H9 (cell line): Measurements from ENCODE around the gene FAM53B. TPM values are rescaled to one million over a fixed set of nuclear protein-coding genes. Genes with fewer than 3 reads are reported as not detected.

ENCODE experiments used
- DNase-seq: peaks from one replicate; pipeline ENCODE4 v3.0.0-alpha.2; 2017
- H2AFZ ChIP-seq: one replicate; pipeline ENCODE4 v1.6.1; 2013; ENCODE audit warnings: mild to moderate bottlenecking, low read length, control low read depth, moderate library complexity
- H2AK5ac ChIP-seq: 2 replicates; pipeline ENCODE4 v1.6.1; 2013; ENCODE audit warnings: low read length, control low read depth, mixed read lengths; ENCODE audit not compliant: insufficient read length
- H2BK120ac ChIP-seq: one replicate; pipeline ENCODE4 v1.6.1; 2013; ENCODE audit warnings: low read depth, mild to moderate bottlenecking, low read length, control low read depth, inconsistent platforms; ENCODE audit not compliant: poor library complexity, severe bottlenecking
- H2BK12ac ChIP-seq: 2 replicates; pipeline ENCODE4 v1.6.1; 2013; ENCODE audit warnings: low read length, control low read depth, mixed read lengths, low read depth; ENCODE audit not compliant: insufficient read length
- H2BK15ac ChIP-seq: 2 replicates; pipeline ENCODE4 v1.6.1; 2013; ENCODE audit warnings: low read depth, low read length, control low read depth
- H2BK20ac ChIP-seq: one replicate; pipeline ENCODE4 v1.6.1; 2013; ENCODE audit warnings: low read depth, mild to moderate bottlenecking, low read length, control low read depth, inconsistent platforms; ENCODE audit not compliant: poor library complexity, severe bottlenecking
- H2BK5ac ChIP-seq: 2 replicates; pipeline ENCODE4 v1.6.1; 2013; ENCODE audit warnings: low read length, control low read depth, mixed read lengths; ENCODE audit not compliant: insufficient read length
- H3K14ac ChIP-seq: 2 replicates; pipeline ENCODE4 v1.6.1; 2013; ENCODE audit warnings: low read length, control low read depth; ENCODE audit not compliant: insufficient read depth
- H3K18ac ChIP-seq: 2 replicates; pipeline ENCODE4 v1.6.1; 2013; ENCODE audit warnings: low read depth, mild to moderate bottlenecking, mixed read lengths, low read length, control low read depth; ENCODE audit not compliant: insufficient read length
- H3K23ac ChIP-seq: 2 replicates; pipeline ENCODE4 v1.6.1; 2013; ENCODE audit warnings: low read length, control low read depth, mixed read lengths, low read depth; ENCODE audit not compliant: insufficient read length
- H3K23me2 ChIP-seq: 2 replicates; pipeline ENCODE4 v1.6.1; 2013; ENCODE audit warnings: low read depth, mild to moderate bottlenecking, mixed read lengths, low read length, control low read depth; ENCODE audit not compliant: insufficient read length, poor library complexity, severe bottlenecking
- H3K27ac ChIP-seq: 2 replicates; pipeline ENCODE4 v1.5.1; 2013; ENCODE audit warnings: low read length, control low read depth, mixed read lengths, low read depth; ENCODE audit not compliant: insufficient read length
- H3K27me3 ChIP-seq: 2 replicates; pipeline ENCODE4 v1.6.1; 2013; ENCODE audit warnings: low read length, control low read depth, inconsistent platforms; ENCODE audit not compliant: insufficient read depth
- H3K4ac ChIP-seq: 2 replicates; pipeline ENCODE4 v1.6.1; 2013; ENCODE audit warnings: low read depth, mild to moderate bottlenecking, control low read depth, inconsistent platforms, low read length, moderate library complexity
- H3K4me1 ChIP-seq: 2 replicates; pipeline ENCODE4 v1.6.1; 2013; ENCODE audit warnings: low read length, control low read depth, inconsistent platforms; ENCODE audit not compliant: insufficient read depth
- H3K4me2 ChIP-seq: 2 replicates; pipeline ENCODE4 v1.6.1; 2013; ENCODE audit warnings: low read length, control low read depth, mixed read lengths; ENCODE audit not compliant: insufficient read length, insufficient read depth
- H3K56ac ChIP-seq: 2 replicates; pipeline ENCODE4 v1.6.1; 2013; ENCODE audit warnings: low read depth, mild to moderate bottlenecking, mixed read lengths, low read length, control low read depth; ENCODE audit not compliant: insufficient read length
- H3K79me1 ChIP-seq: 2 replicates; pipeline ENCODE4 v1.6.1; 2013; ENCODE audit warnings: low read depth, mild to moderate bottlenecking, moderate library complexity, low read length, control low read depth, inconsistent platforms; ENCODE audit not compliant: insufficient read depth, poor library complexity, severe bottlenecking
- H3K79me2 ChIP-seq: 2 replicates; pipeline ENCODE4 v1.6.1; 2013; ENCODE audit warnings: low read length, control low read depth, inconsistent platforms; ENCODE audit not compliant: insufficient read depth
- H3K9ac ChIP-seq: 2 replicates; pipeline ENCODE4 v1.6.1; 2013; ENCODE audit warnings: low read length, control low read depth, mixed read lengths; ENCODE audit not compliant: insufficient read length; ENCODE audit errors: extremely low read depth
- H3K9me3 ChIP-seq: one replicate; pipeline ENCODE4 v1.6.1; 2013; ENCODE audit warnings: low read depth, low read length, inconsistent platforms; ENCODE audit not compliant: control insufficient read depth
- H3T11ph ChIP-seq: one replicate; pipeline ENCODE4 v1.6.1; 2013; ENCODE audit warnings: mild to moderate bottlenecking, low read length, control low read depth, inconsistent platforms
- H4K20me1 ChIP-seq: one replicate; pipeline ENCODE4 v1.6.1; 2013; ENCODE audit not compliant: control insufficient read depth, insufficient read length, insufficient read depth
- H4K5ac ChIP-seq: 2 replicates; pipeline ENCODE4 v1.6.1; 2013; ENCODE audit warnings: low read depth, mild to moderate bottlenecking, mixed read lengths, low read length, control low read depth; ENCODE audit not compliant: insufficient read length
- H4K8ac ChIP-seq: replicated peaks from 2 replicates; pipeline ENCODE4 v1.6.1; 2013; ENCODE audit warnings: low read length, control low read depth, mixed read lengths, low read depth; ENCODE audit not compliant: insufficient read length
- H4K91ac ChIP-seq: 2 replicates; pipeline ENCODE4 v1.6.1; 2013; ENCODE audit warnings: low read depth, mild to moderate bottlenecking, moderate library complexity, mixed read lengths, low read length, control low read depth; ENCODE audit not compliant: insufficient read length
- H3K27ac Mint-ChIP-seq, 3 experiments: 2 replicates in 2 of 3; 3 replicates in 1 of 3; pipeline ENCODE4 v1.8.0; 2020 to 2021; ENCODE audit warnings: mixed read lengths in 3 of 3, mild to moderate bottlenecking in 1 of 3, moderate library complexity in 1 of 3
- H3K27me3 Mint-ChIP-seq: 2 replicates; pipeline ENCODE4 v1.8.0; 2021; ENCODE audit warnings: low read depth, mild to moderate bottlenecking, moderate library complexity, mixed read lengths
- H3K36me3 Mint-ChIP-seq, 3 experiments: 2 replicates in 2 of 3; 3 replicates in 1 of 3; pipeline ENCODE4 v1.8.0; 2020 to 2021; ENCODE audit warnings: low read depth in 3 of 3, mixed read lengths in 3 of 3; ENCODE audit not compliant: insufficient read depth in 1 of 3
- H3K4me1 Mint-ChIP-seq, 2 experiments: 2 replicates each; pipeline ENCODE4 v1.8.0; 2020; ENCODE audit warnings: mixed read lengths in 2 of 2
- H3K4me3 Mint-ChIP-seq, 2 experiments: 2 replicates in 1 of 2; 3 replicates in 1 of 2; pipeline ENCODE4 v1.8.0; 2020 to 2021; ENCODE audit warnings: mild to moderate bottlenecking in 2 of 2, mixed read lengths in 2 of 2, moderate library complexity in 1 of 2
- H3K9me3 Mint-ChIP-seq, 2 experiments: 2 replicates in 1 of 2; 3 replicates in 1 of 2; pipeline ENCODE4 v1.8.0; 2020; ENCODE audit warnings: mild to moderate bottlenecking in 2 of 2, mixed read lengths in 2 of 2, moderate library complexity in 1 of 2
- CTCF ChIP-seq: fragments of 200-600 bp; sonication (generic); conservative IDR thresholded peaks from 3 replicates; pipeline ENCODE4 v1.8.0; 2021; ENCODE audit warnings: antibody characterized with exemption, mild to moderate bottlenecking
- WGBS: extraction: QIAGEN DNeasy Blood & Tissue Kit; methylation state at CpG from one replicate; pipeline ENCODE4 v1.1.7; 2013; ENCODE audit warnings: missing lambda C conversion rate, low lambda C conversion rate, mixed read lengths; ENCODE audit not compliant: insufficient read length; ENCODE audit errors: extremely low coverage; 5-methylcytosine and 5-hydroxymethylcytosine counted together
- total RNA-seq: library from RNA; stranded (reverse); gene quantifications from 2 replicates; pipeline ENCODE4 v1.2.1, GENCODE V29; 2021

Gene FAM53B
- total RNA-seq, 1 experiment from 2014 or later, result 11.5 TPM

GRCh38 chr10:124741281-124741921 is 2.8 kb downstream of the FAM53B start:
- H3K79me1 ChIP-seq, result no peaks in the 10 kb centered on the region
- H4K91ac ChIP-seq, result no peak overlapping the region
- peaks cover 69 to 73% of the 10 kb centered on the region in 2 experiments for H3K4me1 Mint-ChIP-seq
- peaks cover 44% of the 10 kb centered on the region for H3K27me3 Mint-ChIP-seq
- no peak overlapping the region for H3K27ac ChIP-seq
- H3K36me3 Mint-ChIP-seq, result no peaks in the 10 kb centered on the region; a peak in 1 of 7 replicates
- H4K20me1 ChIP-seq, result no peaks in the 10 kb centered on the region
- no peak overlapping the region for H3K18ac ChIP-seq
- H3K27ac Mint-ChIP-seq, result no peak overlapping the region; a peak in 2 of 7 replicates
- H3K4me2 ChIP-seq, result no peak overlapping the region
- H3K27me3 ChIP-seq, result peaks cover 6% of the 10 kb centered on the region; the same call in 1 of the 2 replicates
- no peak overlapping the region for H2BK120ac ChIP-seq
- H3K9me3 ChIP-seq, result no peaks in the 10 kb centered on the region
- H3K9ac ChIP-seq, result no peak overlapping the region
- H2AK5ac ChIP-seq, result no peak overlapping the region
- WGBS, result no CpG with 5 or more reads among the region's 13 CpGs
- no peak overlapping the region for H3K14ac ChIP-seq
- H3K4ac ChIP-seq, result no peak overlapping the region
- H3K79me2 ChIP-seq, result no peaks in the 10 kb centered on the region; the same call in 1 of the 2 replicates
- no peak overlapping the region for H2BK12ac ChIP-seq
- no peak overlapping the region for H3K56ac ChIP-seq
- DNase-seq, result peak; percentile 85
- no peak overlapping the region for H2BK15ac ChIP-seq
- peak; percentile 91 for TF ChIP-seq CTCF
- no peak overlapping the region for H4K5ac ChIP-seq
- no peak overlapping the region for H2BK5ac ChIP-seq
- H3T11ph ChIP-seq, result no peak overlapping the region
- no peak overlapping the region for H3K23ac ChIP-seq
- no peak overlapping the region for H4K8ac ChIP-seq
- peak overlapping the region in 1 of 2 experiments; percentile 54; a peak in 3 of 5 replicates for H3K4me3 Mint-ChIP-seq
- H3K23me2 ChIP-seq, result peaks cover 9% of the 10 kb centered on the region
- peaks cover 18% of the 10 kb centered on the region; the same call in 1 of the 2 replicates for H3K4me1 ChIP-seq
- H3K9me3 Mint-ChIP-seq, result no peaks in the 10 kb centered on the region
- no peak overlapping the region for H2BK20ac ChIP-seq
- H2AFZ ChIP-seq, result no peak overlapping the region
